Activated CD4-positive, alpha-beta T cell treated with anti-CD3 and anti-CD28 coated beads, Interleukin-2, amount 50 U/mL, for 1 hour (primary cell): ENCODE data around the gene CD109.

Experiments
- DNase-seq: peaks from one replicate; pipeline ENCODE4 v3.0.0-alpha.2; 2020

Gene CD109

GRCh38 chr6:73728548-73729205 lies 32.7 kb downstream of the CD109 start:
- no peak for DNase-seq

- no peak for DNase-seq
These were observed 35.3 kb downstream of the CD109 start for GRCh38 chr6:73731285-73731684.

GRCh38 chr6:73732845-73733675 lies 37.1 kb downstream of the CD109 start:
- DNase-seq = peak; percentile 60

- no peak for DNase-seq
These were observed 37.8 kb downstream of the CD109 start for GRCh38 chr6:73733791-73734190.

- DNase-seq = no peak
These were observed 38.9 kb downstream of the CD109 start for GRCh38 chr6:73734832-73735453.

GRCh38 chr6:73738367-73739028 lies 42.5 kb downstream of the CD109 start:
- no peak for DNase-seq

GRCh38 chr6:73739096-73739495 lies 43.1 kb downstream of the CD109 start:
- DNase-seq = no peak

- DNase-seq = no peak
These were observed 46.4 kb downstream of the CD109 start for GRCh38 chr6:73742433-73742832.

GRCh38 chr6:73743081-73743480 lies 47.1 kb downstream of the CD109 start:
- no peak for DNase-seq

GRCh38 chr6:73743556-73743955 lies 47.6 kb downstream of the CD109 start:
- no peak for DNase-seq

- DNase-seq = no peak
These were observed 50.8 kb downstream of the CD109 start for GRCh38 chr6:73746787-73747186.

GRCh38 chr6:73747289-73747688 lies 51.3 kb downstream of the CD109 start:
- no peak for DNase-seq

- no peak for DNase-seq
These were observed 56.9 kb downstream of the CD109 start for GRCh38 chr6:73752943-73753342.

- DNase-seq = no peak
These were observed 70.0 kb downstream of the CD109 start for GRCh38 chr6:73766040-73766439.

GRCh38 chr6:73768558-73768957 lies 72.6 kb downstream of the CD109 start:
- DNase-seq = no peak

- no peak for DNase-seq
These were observed 74.0 kb downstream of the CD109 start for GRCh38 chr6:73769976-73770375.

- no peak for DNase-seq
These were observed 78.3 kb downstream of the CD109 start for GRCh38 chr6:73774311-73774774.

- no peak for DNase-seq
These were observed 83.9 kb downstream of the CD109 start for GRCh38 chr6:73779943-73780342.

- DNase-seq = no peak
These were observed 86.9 kb downstream of the CD109 start for GRCh38 chr6:73782911-73783310.

- no peak for DNase-seq
These were observed 88.9 kb downstream of the CD109 start for GRCh38 chr6:73784726-73785505.

- DNase-seq = no peak
These were observed 94.6 kb downstream of the CD109 start for GRCh38 chr6:73790574-73790973.

GRCh38 chr6:73791336-73791735 lies 95.3 kb downstream of the CD109 start:
- DNase-seq = no peak

- DNase-seq = no peak
These were observed 96.7 kb downstream of the CD109 start for GRCh38 chr6:73792738-73793137.
